Neural cell (in vitro differentiated cells): ENCODE measurements around the gene FSD1L. TPM values are rescaled to one million over a fixed set of nuclear protein-coding genes. Genes with fewer than 3 reads are reported as not detected.

ENCODE experiments used
- H2AFZ ChIP-seq: fragments of 200-600, 300-800 bp; sonication (generic), shearing (Covaris generic); 2 replicates; pipeline ENCODE4 v1.6.0; 2014; ENCODE audit warnings: low read depth, mild to moderate bottlenecking, antibody characterized with exemption, low read length, moderate library complexity
- H3F3A ChIP-seq: fragments of 200-600 bp; shearing (Covaris generic); 2 replicates; pipeline ENCODE4 v1.6.1; 2016; ENCODE audit warnings: mild to moderate bottlenecking, moderate library complexity, mixed read lengths, antibody characterized with exemption, low read length; ENCODE audit not compliant: insufficient read depth, poor library complexity, severe bottlenecking
- H3K27ac ChIP-seq: fragments of 200-600, 300-800 bp; sonication (generic), shearing (Covaris generic); 2 replicates; pipeline ENCODE4 v1.5.1; 2014; ENCODE audit warnings: mild to moderate bottlenecking, low read length, moderate library complexity
- H3K27me3 ChIP-seq: fragments of 300-800, 200-600 bp; sonication (generic), shearing (Covaris generic); 2 replicates; pipeline ENCODE4 v1.6.0; 2014; ENCODE audit warnings: mild to moderate bottlenecking, low read depth, low read length, moderate library complexity; ENCODE audit not compliant: insufficient read depth
- H3K36me3 ChIP-seq: fragments of 300-800, 200-600 bp; sonication (generic), shearing (Covaris generic); 2 replicates; pipeline ENCODE4 v1.5.1; 2014; ENCODE audit warnings: mild to moderate bottlenecking, antibody characterized with exemption, low read length, moderate library complexity; ENCODE audit not compliant: insufficient read depth
- H3K4me2 ChIP-seq: fragments of 300-800, 200-600 bp; sonication (generic), shearing (Covaris generic); 2 replicates; pipeline ENCODE4 v1.6.0; 2014; ENCODE audit warnings: mild to moderate bottlenecking, low read length
- H3K4me3 ChIP-seq: fragments of 300-800, 200-600 bp; sonication (generic), shearing (Covaris generic); 2 replicates; pipeline ENCODE4 v1.5.1; 2014; ENCODE audit warnings: mild to moderate bottlenecking, low read length, moderate library complexity
- H3K79me2 ChIP-seq: fragments of 200-600 bp; shearing (Covaris generic); replicated peaks from 2 replicates; pipeline ENCODE4 v1.6.0; 2014; ENCODE audit warnings: mild to moderate bottlenecking, low read length, moderate library complexity; ENCODE audit not compliant: insufficient read depth
- H3K9ac ChIP-seq: fragments of 300-800, 200-600 bp; sonication (generic), shearing (Covaris generic); 2 replicates; pipeline ENCODE4 v1.6.1; 2016; ENCODE audit warnings: mild to moderate bottlenecking, low read length, mixed read lengths
- H3K9me2 ChIP-seq: fragments of 200-600 bp; shearing (Covaris generic); 2 replicates; pipeline ENCODE4 v1.6.1; 2016; ENCODE audit warnings: mild to moderate bottlenecking, low read length, mixed read lengths; ENCODE audit not compliant: insufficient read depth
- H3K9me3 ChIP-seq: fragments of 200-600, 300-800 bp; sonication (generic), shearing (Covaris generic); 2 replicates; pipeline ENCODE4 v1.6.1; 2016; ENCODE audit warnings: mild to moderate bottlenecking, mixed run types, low read length, moderate library complexity, mixed read lengths
- H4K20me1 ChIP-seq: fragments of 200-600 bp; shearing (Covaris generic); 2 replicates; pipeline ENCODE4 v1.6.1; 2016; ENCODE audit warnings: mild to moderate bottlenecking, mixed run types; ENCODE audit not compliant: insufficient read depth
- EP300 ChIP-seq: fragments of 450-650 bp; conservative IDR thresholded peaks from 2 replicates; pipeline ENCODE4 v1.6.1; 2014; ENCODE audit warnings: antibody characterized with exemption, mild to moderate bottlenecking, moderate library complexity; ENCODE audit not compliant: poor library complexity, severe bottlenecking
- EZH2 ChIP-seq: fragments of 200-600, 300-800 bp; shearing (Covaris generic), sonication (generic); IDR thresholded peaks from 2 replicates; pipeline ENCODE4 v1.6.1; 2014; ENCODE audit warnings: antibody characterized with exemption, low read length, borderline replicate concordance, mild to moderate bottlenecking; ENCODE audit not compliant: insufficient read depth, poor library complexity, severe bottlenecking
- MXI1 ChIP-seq: fragments of 450-650 bp; conservative IDR thresholded peaks from 2 replicates; pipeline ENCODE4 v1.6.1; 2014; ENCODE audit warnings: antibody characterized with exemption, mild to moderate bottlenecking; ENCODE audit not compliant: poor library complexity, severe bottlenecking
- POLR2AphosphoS5 ChIP-seq: IDR thresholded peaks from 2 replicates; pipeline ENCODE4 v1.6.1; 2012
- RAD21 ChIP-seq: fragments of 450-650 bp; conservative IDR thresholded peaks from 2 replicates; pipeline ENCODE4 v1.6.1; 2014; ENCODE audit warnings: antibody characterized with exemption, mild to moderate bottlenecking, moderate library complexity
- REST ChIP-seq: IDR thresholded peaks from 2 replicates; pipeline ENCODE4 v1.6.1; 2012; ENCODE audit warnings: borderline replicate concordance
- SMC3 ChIP-seq: fragments of 450-650 bp; conservative IDR thresholded peaks from 2 replicates; pipeline ENCODE4 v1.6.1; 2014; ENCODE audit warnings: antibody characterized with exemption, mild to moderate bottlenecking, moderate library complexity; ENCODE audit not compliant: poor library complexity
- TAF1 ChIP-seq: IDR thresholded peaks from 2 replicates; pipeline ENCODE4 v1.6.1; 2012; ENCODE audit warnings: low read depth
- polyA plus RNA-seq: library from polyadenylated mRNA; depleted of rRNA; stranded (reverse); fragments of >200 nt; gene quantifications from 2 replicates; pipeline ENCODE4 v1.2.3, GENCODE V29; 2014
- TF ChIP-seq, protein P1 (sequence below): fragments of 450-650 bp; IDR thresholded peaks from 2 replicates; pipeline ENCODE4 v1.5.1; 2014; ENCODE audit warnings: antibody characterized with exemption, mild to moderate bottlenecking, moderate library complexity; ENCODE audit not compliant: poor library complexity, severe bottlenecking

Gene FSD1L
- polyA plus RNA-seq, 1 donor from 2014 or later = 42.8 TPM

DNA sequence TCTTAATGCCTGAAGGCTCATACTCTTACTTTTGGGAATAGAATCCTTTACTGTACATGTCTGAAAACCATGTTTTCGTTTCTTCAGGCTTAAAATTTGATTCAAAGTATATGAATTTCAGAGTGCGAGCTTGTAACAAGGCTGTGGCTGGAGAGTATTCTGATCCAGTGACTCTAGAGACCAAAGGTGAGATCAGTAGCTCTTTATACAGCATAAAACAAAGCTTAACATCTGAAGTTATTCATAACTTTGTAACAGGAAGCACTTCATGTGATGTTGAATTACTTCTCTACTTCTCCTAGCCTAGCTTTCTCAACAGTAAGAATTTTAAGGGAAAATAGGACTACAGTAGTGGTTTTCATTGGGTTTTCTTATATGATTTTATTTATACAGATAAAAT lies 60.7 kb downstream of the FSD1L start:
- Histone ChIP-seq H3K36me3 (peaks cover 4% of the 10 kb centered on the region), H3K9ac (no peak overlapping the region), H3F3A (no peaks in the 10 kb centered on the region), H3K4me3 (no peak overlapping the region), H3K9me2 (no peaks in the 10 kb centered on the region), H3K27ac (no peak overlapping the region), H2AFZ (no peak overlapping the region), H3K79me2 (no peaks in the 10 kb centered on the region), H3K27me3 (no peaks in the 10 kb centered on the region), H3K9me3 (no peaks in the 10 kb centered on the region), H3K4me2 (no peak overlapping the region), H4K20me1 (no peaks in the 10 kb centered on the region)
- TF ChIP-seq TAF1 (no peak), REST (no peak), MXI1 (no peak), RAD21 (no peak), POLR2AphosphoS5 (no peak), EZH2 (no peak), SMC3 (no peak), EP300 (no peak)
- TF ChIP-seq, protein P1, sequence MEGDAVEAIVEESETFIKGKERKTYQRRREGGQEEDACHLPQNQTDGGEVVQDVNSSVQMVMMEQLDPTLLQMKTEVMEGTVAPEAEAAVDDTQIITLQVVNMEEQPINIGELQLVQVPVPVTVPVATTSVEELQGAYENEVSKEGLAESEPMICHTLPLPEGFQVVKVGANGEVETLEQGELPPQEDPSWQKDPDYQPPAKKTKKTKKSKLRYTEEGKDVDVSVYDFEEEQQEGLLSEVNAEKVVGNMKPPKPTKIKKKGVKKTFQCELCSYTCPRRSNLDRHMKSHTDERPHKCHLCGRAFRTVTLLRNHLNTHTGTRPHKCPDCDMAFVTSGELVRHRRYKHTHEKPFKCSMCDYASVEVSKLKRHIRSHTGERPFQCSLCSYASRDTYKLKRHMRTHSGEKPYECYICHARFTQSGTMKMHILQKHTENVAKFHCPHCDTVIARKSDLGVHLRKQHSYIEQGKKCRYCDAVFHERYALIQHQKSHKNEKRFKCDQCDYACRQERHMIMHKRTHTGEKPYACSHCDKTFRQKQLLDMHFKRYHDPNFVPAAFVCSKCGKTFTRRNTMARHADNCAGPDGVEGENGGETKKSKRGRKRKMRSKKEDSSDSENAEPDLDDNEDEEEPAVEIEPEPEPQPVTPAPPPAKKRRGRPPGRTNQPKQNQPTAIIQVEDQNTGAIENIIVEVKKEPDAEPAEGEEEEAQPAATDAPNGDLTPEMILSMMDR = no peak

- Histone ChIP-seq H3K79me2 (no peaks in the 10 kb centered on the region), H3K9me2 (no peaks in the 10 kb centered on the region), H3F3A (no peaks in the 10 kb centered on the region), H3K4me2 (no peak overlapping the region), H3K9ac (no peak overlapping the region), H3K27ac (no peak overlapping the region), H3K36me3 (peaks cover 4% of the 10 kb centered on the region), H3K27me3 (no peaks in the 10 kb centered on the region), H4K20me1 (no peaks in the 10 kb centered on the region), H3K4me3 (no peak overlapping the region), H2AFZ (no peak overlapping the region), H3K9me3 (no peaks in the 10 kb centered on the region)
- TF ChIP-seq, protein P1 = no peak
- TF ChIP-seq SMC3 (no peak), POLR2AphosphoS5 (no peak), EZH2 (no peak)
Observed at GRCh38 chr9:105510024-105510423, 62.2 kb downstream of the FSD1L start.
